Measurements from ENCODE around the gene BNIP1. TPM values are rescaled to one million over a fixed set of nuclear protein-coding genes. Genes with fewer than 3 reads are reported as not detected.
"Not testable (repeated sequence)": the region's sequence is repeated elsewhere in the genome, so short reads cannot be mapped to it uniquely, and the experiment has no call there.

Gene BNIP1
- 10 to 100 TPM; 29.4 to 30.4 TPM for total RNA-seq

- peak within 1 kb of the TSS; percentile 97 for H3K4me3 Mint-ChIP-seq
- H3K36me3 Mint-ChIP-seq (ENCODE audit: low read depth): peaks cover 11% of the 10 kb centered on the region
- intact Hi-C loops (cut with micrococcal nuclease): loop anchor here (1.0 to 10.0 kb wide), 13 partner anchors 80 to 744 kb away; partner anchors contain the start of genes CPEB4, CREBRF, DUSP1 and RPL26L1
- no peaks in the 10 kb centered on the region for H3K27me3 Mint-ChIP-seq (ENCODE audit: low read depth)
- H3K4me1 Mint-ChIP-seq (ENCODE audit: low read depth): peaks cover 14% of the 10 kb centered on the region
- CTCF ChIA-PET: interaction anchor here (0.8 to 2.4 kb wide), 12 partner anchors 9 to 171 kb away, joined by 3 to 17 read pairs (median 4); partner anchors contain the start of gene ATP6V0E1
- H3K9me3 Mint-ChIP-seq: no peaks in the 10 kb centered on the region
- DNase-seq: peak; percentile 99
- H3K27ac Mint-ChIP-seq: peak within 1 kb of the TSS; percentile 92
These were observed at the start of gene BNIP1 for GRCh38 chr5:173144200-173145176. BNIP1 (plus strand) TSS chr5:173144531; CDS start chr5:173144546, 15 bp downstream.

GRCh38 chr5:173098787-173099186 is 45.5 kb upstream of the BNIP1 start:
- Mint-ChIP-seq H3K27ac (no peak overlapping the region), H3K4me1 (ENCODE audit: low read depth) (peaks cover 64% of the 10 kb centered on the region), H3K4me3 (no peak overlapping the region)

GRCh38 chr5:173099461-173099860 is 44.9 kb upstream of the BNIP1 start:
- no peak for DNase-seq
- Mint-ChIP-seq H3K27ac (peak overlapping the region; percentile 74), H3K27me3 (ENCODE audit: low read depth) (no peaks in the 10 kb centered on the region), H3K36me3 (ENCODE audit: low read depth) (peaks cover 15% of the 10 kb centered on the region), H3K4me1 (ENCODE audit: low read depth) (peaks cover 61% of the 10 kb centered on the region), H3K4me3 (no peak overlapping the region), H3K9me3 (peaks cover 8% of the 10 kb centered on the region)
- CTCF ChIA-PET: interaction anchor here (0.6 to 0.8 kb wide), 2 partner anchors 12 to 113 kb away, joined by 3 to 4 read pairs; no protein-coding TSS in a partner anchor
- intact Hi-C loops (cut with micrococcal nuclease): no loop called here

More at GRCh38 chr5:173098787-173099186, 45.5 kb upstream of the BNIP1 start:
- no peak for DNase-seq
- peaks cover 8% of the 10 kb centered on the region for H3K9me3 Mint-ChIP-seq
- intact Hi-C loops (cut with micrococcal nuclease): no loop called here
- CTCF ChIA-PET: no interaction called here
- no peaks in the 10 kb centered on the region for H3K27me3 Mint-ChIP-seq (ENCODE audit: low read depth)
- H3K36me3 Mint-ChIP-seq (ENCODE audit: low read depth): peaks cover 17% of the 10 kb centered on the region

GRCh38 chr5:173101245-173101644 is 43.1 kb upstream of the BNIP1 start:
- H3K4me3 Mint-ChIP-seq: no peak overlapping the region
- H3K9me3 Mint-ChIP-seq: peaks cover 8% of the 10 kb centered on the region
- H3K27ac Mint-ChIP-seq: no peak overlapping the region
- H3K27me3 Mint-ChIP-seq (ENCODE audit: low read depth): no peaks in the 10 kb centered on the region
- DNase-seq: no peak
- H3K4me1 Mint-ChIP-seq (ENCODE audit: low read depth): peaks cover 59% of the 10 kb centered on the region
- peaks cover 15% of the 10 kb centered on the region for H3K36me3 Mint-ChIP-seq (ENCODE audit: low read depth)
- intact Hi-C loops (cut with micrococcal nuclease): no loop called here
- CTCF ChIA-PET: interaction anchor here (0.5 to 1.0 kb wide), 3 partner anchors 20 to 84 kb away, joined by 3 read pairs; no protein-coding TSS in a partner anchor

GRCh38 chr5:173103411-173103810 is 40.9 kb upstream of the BNIP1 start:
- no peaks in the 10 kb centered on the region for H3K27me3 Mint-ChIP-seq (ENCODE audit: low read depth)
- DNase-seq: no peak
- intact Hi-C loops (cut with micrococcal nuclease): loop anchor here (2.0 kb wide), 1 partner anchor 13 kb away; no protein-coding TSS in a partner anchor
- peaks cover 15% of the 10 kb centered on the region for H3K36me3 Mint-ChIP-seq (ENCODE audit: low read depth)
- no peak overlapping the region for H3K27ac Mint-ChIP-seq
- peaks cover 8% of the 10 kb centered on the region for H3K9me3 Mint-ChIP-seq
- CTCF ChIA-PET: no interaction called here
- peaks cover 43% of the 10 kb centered on the region for H3K4me1 Mint-ChIP-seq (ENCODE audit: low read depth)
- H3K4me3 Mint-ChIP-seq: no peak overlapping the region

- Mint-ChIP-seq H3K4me1 (ENCODE audit: low read depth) (peaks cover 15% of the 10 kb centered on the region), H3K36me3 (ENCODE audit: low read depth) (no peaks in the 10 kb centered on the region), H3K27ac (peak overlapping the region; percentile 43), H3K9me3 (no peaks in the 10 kb centered on the region), H3K4me3 (no peak overlapping the region), H3K27me3 (ENCODE audit: low read depth) (no peaks in the 10 kb centered on the region)
- CTCF ChIA-PET: interaction anchor here (0.6 to 1.4 kb wide), 2 partner anchors 36 to 91 kb away, joined by 4 to 5 read pairs; partner anchors contain the start of gene BNIP1
- no peak for DNase-seq
- intact Hi-C loops (cut with micrococcal nuclease): no loop called here
These were observed 35.4 kb upstream of the BNIP1 start for GRCh38 chr5:173108914-173109313.

- no peaks in the 10 kb centered on the region for H3K27me3 Mint-ChIP-seq (ENCODE audit: low read depth)
- H3K9me3 Mint-ChIP-seq: peaks cover 3% of the 10 kb centered on the region
- CTCF ChIA-PET: interaction anchor here (0.6 kb wide), 1 partner anchor 15 kb away, joined by 4 read pairs; no protein-coding TSS in a partner anchor
- H3K4me3 Mint-ChIP-seq: no peak overlapping the region
- DNase-seq: no peak
- H3K27ac Mint-ChIP-seq: no peak overlapping the region
- intact Hi-C loops (cut with micrococcal nuclease): no loop called here
- H3K36me3 Mint-ChIP-seq (ENCODE audit: low read depth): peaks cover 16% of the 10 kb centered on the region
- H3K4me1 Mint-ChIP-seq (ENCODE audit: low read depth): peaks cover 7% of the 10 kb centered on the region
These were observed 29.8 kb upstream of the BNIP1 start for GRCh38 chr5:173114536-173114935.

GRCh38 chr5:173119719-173120118 is 24.6 kb upstream of the BNIP1 start:
- H3K27me3 Mint-ChIP-seq (ENCODE audit: low read depth): no peaks in the 10 kb centered on the region
- H3K9me3 Mint-ChIP-seq: peaks cover 8% of the 10 kb centered on the region
- peaks cover under 1% of the 10 kb centered on the region for H3K4me1 Mint-ChIP-seq (ENCODE audit: low read depth)
- no peak for DNase-seq
- intact Hi-C loops (cut with micrococcal nuclease): no loop called here
- H3K36me3 Mint-ChIP-seq (ENCODE audit: low read depth): peaks cover 24% of the 10 kb centered on the region
- CTCF ChIA-PET: no interaction called here
- H3K27ac Mint-ChIP-seq: no peak overlapping the region
- H3K4me3 Mint-ChIP-seq: no peak overlapping the region

- H3K36me3 Mint-ChIP-seq (ENCODE audit: low read depth): peaks cover 27% of the 10 kb centered on the region
- CTCF ChIA-PET: interaction anchor here (0.6 to 1.9 kb wide), 2 partner anchors 10 to 13 kb away, joined by 3 to 6 read pairs; no protein-coding TSS in a partner anchor
- H3K27me3 Mint-ChIP-seq (ENCODE audit: low read depth): no peaks in the 10 kb centered on the region
- peaks cover 8% of the 10 kb centered on the region for H3K9me3 Mint-ChIP-seq
- intact Hi-C loops (cut with micrococcal nuclease): no loop called here
- H3K27ac Mint-ChIP-seq: no peak overlapping the region
- DNase-seq: no peak
- H3K4me3 Mint-ChIP-seq: no peak overlapping the region
- H3K4me1 Mint-ChIP-seq (ENCODE audit: low read depth): no peaks in the 10 kb centered on the region
These were observed 20.9 kb upstream of the BNIP1 start for GRCh38 chr5:173123416-173123815.

- CTCF ChIA-PET; DNase-seq; H3K4me1 Mint-ChIP-seq (ENCODE audit: low read depth); H3K4me3 Mint-ChIP-seq; H3K36me3 Mint-ChIP-seq (ENCODE audit: low read depth); H3K9me3 Mint-ChIP-seq; intact Hi-C loops (cut with micrococcal nuclease); H3K27ac Mint-ChIP-seq; H3K27me3 Mint-ChIP-seq (ENCODE audit: low read depth): not testable (repeated sequence)
These were observed 12.2 kb upstream of the BNIP1 start for GRCh38 chr5:173132166-173132565.

GRCh38 chr5:173138707-173139106 is 5.6 kb upstream of the BNIP1 start:
- no peaks in the 10 kb centered on the region for H3K4me1 Mint-ChIP-seq (ENCODE audit: low read depth)
- H3K27me3 Mint-ChIP-seq (ENCODE audit: low read depth): no peaks in the 10 kb centered on the region

GRCh38 chr5:173139631-173140030 is 4.7 kb upstream of the BNIP1 start:
- H3K36me3 Mint-ChIP-seq (ENCODE audit: low read depth): no peaks in the 10 kb centered on the region
- no peaks in the 10 kb centered on the region for H3K9me3 Mint-ChIP-seq
- H3K4me3 Mint-ChIP-seq: no peak overlapping the region
- CTCF ChIA-PET: interaction anchor here (0.6 to 0.8 kb wide), 3 partner anchors 10 to 739 kb away, joined by 3 read pairs; partner anchors contain the start of gene ATP6V0E1
- intact Hi-C loops (cut with micrococcal nuclease): loop anchor here (10.0 kb wide), 1 partner anchor 145 kb away; no protein-coding TSS in a partner anchor
- no peak overlapping the region for H3K27ac Mint-ChIP-seq
- no peak for DNase-seq
- peaks cover 3% of the 10 kb centered on the region for H3K4me1 Mint-ChIP-seq (ENCODE audit: low read depth)
- no peaks in the 10 kb centered on the region for H3K27me3 Mint-ChIP-seq (ENCODE audit: low read depth)

More at GRCh38 chr5:173138707-173139106, 5.6 kb upstream of the BNIP1 start:
- intact Hi-C loops (cut with micrococcal nuclease): no loop called here
- Mint-ChIP-seq H3K36me3 (ENCODE audit: low read depth) (no peaks in the 10 kb centered on the region), H3K9me3 (no peaks in the 10 kb centered on the region), H3K4me3 (no peak overlapping the region), H3K27ac (no peak overlapping the region)
- CTCF ChIA-PET: no interaction called here
- no peak for DNase-seq
